Stimulated activated CD8-positive, alpha-beta memory T cell treated with anti-CD3 and anti-CD28 coated beads, Interleukin-12 subunit alpha, Interleukin-12 subunit beta, amount 100 ng/mL, for 4 hours (primary cell): ENCODE data around the gene MSRB1.
A peak's percentile ranks its signal among the peaks of the same experiment; 100 is the strongest.
"Not testable (repeated sequence)": the region's sequence is repeated elsewhere in the genome, so short reads cannot be mapped to it uniquely, and the experiment has no call there.

Experiments
- DNase-seq: peaks from one replicate; pipeline ENCODE4 v3.0.0-alpha.2; 2020; ENCODE audit warnings: low read depth

The MSRB1 gene

DNA sequence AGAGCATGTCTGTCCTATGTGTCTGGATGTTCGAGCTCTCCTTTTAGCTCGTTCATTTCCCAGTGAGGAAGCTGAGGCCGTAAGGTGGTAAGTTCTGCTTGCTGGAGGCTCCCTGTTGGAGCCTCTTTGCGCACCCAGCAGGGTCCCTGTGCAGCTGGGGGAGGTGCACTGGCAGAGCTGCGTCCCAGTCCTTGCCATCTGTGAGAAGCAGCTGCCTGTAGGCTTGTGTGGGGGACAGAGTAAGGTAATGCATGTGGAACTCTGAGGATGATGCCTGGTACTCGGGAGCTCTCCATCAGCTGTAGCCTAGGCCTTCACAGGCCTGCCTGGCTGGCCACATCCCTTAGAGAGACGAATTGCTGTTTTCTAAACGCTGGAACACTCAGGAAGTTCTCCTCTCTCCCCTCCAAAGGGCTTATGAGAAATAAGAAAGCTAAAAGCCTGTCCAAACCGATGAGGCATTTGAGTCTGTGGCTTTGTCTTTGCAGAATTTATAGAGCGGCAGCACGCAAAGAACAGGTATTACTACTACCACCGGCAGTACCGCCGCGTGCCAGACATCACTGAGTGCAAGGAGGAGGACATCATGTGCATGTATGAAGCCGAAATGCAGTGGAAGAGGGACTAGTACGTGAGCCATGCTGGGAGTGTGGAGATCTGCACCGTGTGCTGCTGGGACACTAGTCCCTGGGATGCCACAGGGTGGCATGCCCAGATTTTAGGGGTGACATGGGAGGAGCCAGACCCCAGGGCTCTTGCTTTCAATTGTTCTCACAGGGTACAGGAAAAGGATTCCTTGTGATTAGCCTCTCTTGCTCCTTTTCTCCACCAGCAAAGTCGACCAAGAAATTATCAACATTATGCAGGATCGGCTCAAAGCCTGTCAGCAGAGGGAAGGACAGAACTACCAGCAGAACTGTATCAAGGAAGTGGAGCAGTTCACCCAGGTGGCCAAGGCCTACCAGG lies 17.9 kb upstream of the MSRB1 start:
- no peak for DNase-seq

DNA sequence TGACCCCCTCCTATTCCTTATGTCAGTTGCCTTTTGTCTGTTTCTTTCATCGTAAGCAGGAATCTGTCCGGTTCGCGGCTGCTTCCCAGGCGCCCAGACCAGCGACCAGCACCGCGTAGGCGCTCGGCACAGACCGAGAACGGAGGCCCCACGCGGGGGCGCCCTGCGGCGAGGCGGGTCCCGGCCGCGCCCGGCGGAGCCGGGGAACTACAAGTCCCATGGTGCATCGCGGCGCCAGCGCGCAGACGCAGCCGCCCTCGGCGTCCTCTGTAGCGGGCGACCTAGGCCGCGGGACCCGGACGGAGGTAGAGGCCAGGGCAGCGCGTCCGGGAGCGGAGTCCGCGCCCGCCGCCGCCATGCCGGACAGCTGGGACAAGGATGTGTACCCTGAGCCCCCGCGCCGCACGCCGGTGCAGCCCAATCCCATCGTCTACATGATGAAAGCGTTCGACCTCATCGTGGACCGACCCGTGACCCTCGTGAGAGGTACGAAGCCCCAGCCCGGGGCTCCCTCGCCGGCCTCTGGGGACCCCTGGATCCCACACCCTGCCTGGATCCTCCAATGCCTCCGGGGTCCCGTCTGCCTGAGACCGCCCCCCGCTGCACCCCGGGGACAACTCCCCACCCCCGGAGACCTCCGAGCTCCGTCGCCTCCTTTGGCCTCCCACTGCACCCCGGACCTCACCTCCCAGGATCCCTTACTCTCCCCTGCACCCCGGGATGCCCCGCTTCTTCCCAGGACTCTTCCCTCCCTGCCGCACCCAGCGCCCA lies 16.5 kb upstream of the MSRB1 start, which contains the start of gene NDUFB10:
TSS of gene NDUFB10 (plus strand) at position 270 of the 771 bp plus-strand sequence. CDS start at position 357, 87 bp downstream.
- peak; percentile 84 for DNase-seq

DNA sequence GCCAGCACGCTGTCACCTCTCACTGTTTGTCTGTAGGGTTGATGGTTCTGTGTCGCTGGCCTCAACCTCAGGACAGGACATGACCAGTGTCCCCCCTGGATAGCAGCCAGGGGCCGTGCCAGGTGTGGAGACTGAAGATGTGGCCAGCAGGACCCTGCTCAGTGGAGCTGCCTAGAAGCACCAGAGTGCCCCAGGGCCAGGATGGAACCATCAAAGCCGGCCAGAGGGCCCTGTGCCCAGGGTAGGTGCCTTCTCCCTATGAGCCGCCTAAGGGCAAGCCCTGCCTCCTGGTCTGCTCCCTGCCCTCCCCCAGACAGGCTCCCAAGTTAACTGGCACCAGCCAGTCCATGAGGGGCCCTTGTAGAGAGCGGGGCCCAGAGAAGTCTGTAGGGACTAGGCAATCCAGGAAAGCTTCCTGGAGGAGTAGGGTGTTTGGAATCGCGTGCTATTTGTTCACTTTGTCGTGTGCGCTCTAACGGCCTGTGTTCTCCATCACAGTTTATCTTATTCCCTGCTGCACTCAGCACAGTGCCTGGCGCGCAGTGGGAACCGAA lies 15.8 kb upstream of the MSRB1 start:
- no peak for DNase-seq

DNA sequence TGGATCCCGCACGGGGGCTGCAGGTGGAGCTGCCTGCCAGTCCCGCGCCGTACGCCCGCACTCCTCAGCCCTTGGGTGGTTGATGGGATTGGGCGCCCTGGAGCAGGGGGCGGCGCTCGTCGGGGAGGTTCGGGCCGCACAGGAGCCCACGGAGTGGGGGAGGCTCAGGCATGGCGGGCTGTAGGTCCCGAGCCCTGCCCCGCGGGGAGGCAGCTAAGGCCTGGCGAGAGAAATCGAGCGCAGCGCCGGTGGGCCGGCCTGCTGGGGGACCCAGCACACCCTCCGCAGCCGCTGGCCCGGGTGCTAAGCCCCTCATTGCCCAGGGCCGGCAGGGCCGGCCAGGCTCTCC lies 15.1 kb upstream of the MSRB1 start:
- not testable (repeated sequence) for DNase-seq

DNA sequence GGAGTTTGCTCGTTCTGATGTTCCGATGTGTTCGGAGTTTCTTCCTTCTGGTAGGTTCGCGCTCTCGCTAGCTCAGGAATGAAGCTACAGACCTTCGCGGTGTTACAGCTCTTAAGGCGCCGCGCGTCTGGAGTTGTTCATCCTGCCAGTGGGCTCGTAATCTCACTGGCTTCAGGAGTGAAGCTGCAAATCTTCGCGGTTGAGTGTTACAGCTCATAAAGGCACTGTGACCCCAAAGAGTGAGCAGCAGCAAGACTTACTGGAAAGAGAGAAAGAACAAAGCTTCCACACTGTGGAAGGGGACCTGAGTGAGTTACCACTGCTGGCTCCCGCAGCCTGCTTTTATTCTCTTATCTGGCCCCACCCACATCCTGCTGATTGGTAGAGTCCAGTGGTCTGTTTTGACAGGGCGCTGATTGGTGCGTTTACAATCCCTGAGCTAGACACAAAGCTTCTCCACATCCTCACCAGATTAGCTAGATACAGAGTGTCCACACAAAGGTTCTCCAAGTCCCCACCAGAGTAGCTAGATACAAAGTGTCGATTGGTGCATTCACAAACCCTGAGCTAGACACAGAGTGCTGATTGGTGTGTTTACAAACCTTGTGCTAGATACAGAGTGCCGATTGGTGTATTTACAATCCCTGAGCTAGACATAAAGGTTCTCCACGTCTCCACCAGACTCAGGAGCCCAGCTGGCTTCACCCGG lies 14.6 kb upstream of the MSRB1 start:
- DNase-seq = not testable (repeated sequence)

DNA sequence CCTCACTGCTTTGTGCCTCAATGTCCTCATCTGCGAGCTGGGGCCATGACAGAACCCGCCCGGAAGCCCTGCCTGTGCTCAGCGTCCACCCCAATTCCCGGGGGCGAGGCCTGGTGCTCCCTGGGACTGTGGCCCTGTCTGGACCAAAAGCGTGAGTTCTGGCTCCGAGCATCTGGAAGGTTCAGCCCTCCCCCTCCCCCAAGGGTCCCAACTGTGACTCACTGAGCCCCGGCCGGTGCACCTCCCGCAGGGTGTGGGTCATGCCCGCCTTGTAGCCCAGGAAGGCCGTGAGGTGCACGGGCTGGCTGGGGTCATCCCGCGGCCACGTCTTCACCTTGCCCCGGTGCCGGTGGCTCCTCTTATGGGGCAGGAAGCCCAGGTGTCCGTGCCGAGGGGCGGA lies 10.7 kb upstream of the MSRB1 start:
- no peak for DNase-seq

DNA sequence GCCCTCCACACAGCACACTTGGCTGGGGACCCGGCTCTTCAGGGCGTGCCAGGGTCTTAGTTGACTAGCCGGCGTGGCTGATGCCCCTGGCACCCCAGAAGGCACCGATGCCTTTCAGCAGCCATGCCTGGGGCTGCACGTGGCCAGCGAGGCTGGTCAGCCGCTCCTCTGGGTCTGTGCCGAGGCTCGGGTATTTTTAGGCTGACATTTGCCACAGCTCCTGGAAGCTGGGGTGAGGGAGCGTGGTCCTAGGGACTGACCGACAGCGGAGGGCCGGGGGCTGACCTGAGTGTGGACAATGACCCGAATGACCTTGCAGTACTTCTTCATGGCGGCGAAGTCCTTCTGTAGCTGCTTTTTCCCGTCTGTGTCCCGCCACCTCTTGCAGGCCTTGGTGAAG lies 7.6 kb upstream of the MSRB1 start:
- DNase-seq = no peak

DNA sequence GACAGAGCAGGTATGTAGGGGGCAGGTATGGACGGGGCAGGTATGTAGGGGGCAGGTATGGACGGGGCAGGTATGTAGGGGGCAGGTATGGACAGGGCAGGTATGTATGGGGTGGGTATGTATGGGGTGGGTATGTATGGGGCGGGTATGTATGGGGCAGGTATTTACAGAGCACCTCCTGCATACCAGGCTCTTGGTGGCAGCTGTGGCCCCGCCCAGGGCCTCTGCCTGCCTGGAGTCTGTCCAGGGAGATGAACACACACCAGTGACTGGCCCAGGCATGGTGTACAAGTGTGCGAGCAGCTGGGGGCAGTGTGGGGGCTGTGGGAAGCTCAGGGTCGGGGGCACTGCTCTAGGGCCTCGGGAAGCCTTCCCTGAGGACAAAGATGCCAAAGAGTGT lies 7.0 kb upstream of the MSRB1 start:
- no peak for DNase-seq

DNA sequence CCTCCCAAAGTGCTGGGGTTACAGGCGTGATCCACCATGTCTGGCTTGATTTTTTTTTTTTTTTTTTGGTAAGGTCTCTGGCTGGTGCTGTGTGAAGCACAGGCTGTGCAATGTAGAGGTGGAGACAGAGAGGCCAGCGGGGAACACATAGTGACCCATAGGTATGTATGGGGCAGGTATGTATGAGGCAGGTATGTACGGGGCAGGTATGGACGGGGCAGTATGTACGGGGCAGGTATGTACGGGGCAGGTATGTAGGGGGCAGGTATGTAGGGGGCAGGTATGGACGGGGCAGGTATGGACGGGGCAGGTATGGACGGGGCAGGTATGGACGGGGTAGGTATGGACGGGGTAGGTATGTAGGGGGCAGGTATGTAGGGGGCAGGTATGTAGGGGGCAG lies 6.5 kb upstream of the MSRB1 start:
- DNase-seq = no peak

DNA sequence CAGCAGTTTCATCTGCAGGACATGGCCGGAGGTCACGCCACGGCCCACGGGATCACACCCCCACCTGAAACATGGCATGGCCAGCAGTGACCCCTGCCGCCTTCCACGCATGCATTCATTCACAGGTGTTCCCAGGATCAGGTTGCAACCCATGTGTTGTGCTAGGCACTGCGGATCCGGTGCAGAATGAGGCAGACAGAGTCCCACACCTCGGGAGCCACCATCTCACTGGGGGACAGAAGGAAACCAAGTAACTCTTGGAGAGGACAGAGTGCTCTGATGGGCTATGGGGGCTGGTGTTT lies 4.3 kb upstream of the MSRB1 start:
- DNase-seq = no peak

DNA sequence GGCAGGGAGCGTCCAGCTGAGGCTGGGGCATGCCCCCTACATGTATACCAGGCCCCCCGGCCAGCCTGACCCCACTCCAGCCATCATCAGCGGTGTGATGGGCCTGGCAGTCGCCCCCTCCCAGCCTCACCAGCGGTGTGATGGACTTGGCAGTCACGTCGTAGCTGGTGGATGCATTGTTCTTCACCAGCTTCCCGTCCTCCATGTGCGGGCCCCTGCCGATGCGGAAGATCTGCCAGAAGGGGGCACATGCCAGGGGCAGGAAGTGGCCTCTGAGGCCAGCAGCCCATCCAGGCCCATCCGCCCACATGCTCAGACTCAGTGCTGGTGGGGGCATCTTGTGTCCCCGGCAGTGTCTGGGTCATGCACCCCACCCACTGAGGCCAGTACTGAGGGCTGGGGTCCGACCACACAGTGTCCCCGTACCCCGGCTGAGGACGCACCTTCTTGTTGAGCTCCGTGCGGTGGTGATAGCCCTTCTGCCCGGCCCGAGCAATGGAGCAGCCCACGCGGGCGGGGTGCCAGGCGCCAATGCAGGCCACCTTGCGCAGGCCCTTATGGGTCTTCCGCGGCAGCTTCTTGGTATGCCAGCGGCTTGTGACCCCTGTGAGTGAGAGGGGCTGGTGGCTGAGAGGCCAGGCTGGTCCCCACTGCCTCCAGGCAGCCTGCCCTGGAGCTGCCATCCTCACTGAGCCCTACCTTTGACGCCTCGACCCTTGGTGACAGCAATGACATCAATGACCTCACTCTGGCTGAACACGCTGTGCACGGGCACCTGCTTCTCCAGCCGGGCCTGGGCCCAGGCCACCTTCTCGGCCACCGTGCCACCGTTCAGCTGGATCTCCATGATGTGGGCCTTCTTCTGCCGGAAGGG lies 3.7 kb upstream of the MSRB1 start:
- no peak for DNase-seq

DNA sequence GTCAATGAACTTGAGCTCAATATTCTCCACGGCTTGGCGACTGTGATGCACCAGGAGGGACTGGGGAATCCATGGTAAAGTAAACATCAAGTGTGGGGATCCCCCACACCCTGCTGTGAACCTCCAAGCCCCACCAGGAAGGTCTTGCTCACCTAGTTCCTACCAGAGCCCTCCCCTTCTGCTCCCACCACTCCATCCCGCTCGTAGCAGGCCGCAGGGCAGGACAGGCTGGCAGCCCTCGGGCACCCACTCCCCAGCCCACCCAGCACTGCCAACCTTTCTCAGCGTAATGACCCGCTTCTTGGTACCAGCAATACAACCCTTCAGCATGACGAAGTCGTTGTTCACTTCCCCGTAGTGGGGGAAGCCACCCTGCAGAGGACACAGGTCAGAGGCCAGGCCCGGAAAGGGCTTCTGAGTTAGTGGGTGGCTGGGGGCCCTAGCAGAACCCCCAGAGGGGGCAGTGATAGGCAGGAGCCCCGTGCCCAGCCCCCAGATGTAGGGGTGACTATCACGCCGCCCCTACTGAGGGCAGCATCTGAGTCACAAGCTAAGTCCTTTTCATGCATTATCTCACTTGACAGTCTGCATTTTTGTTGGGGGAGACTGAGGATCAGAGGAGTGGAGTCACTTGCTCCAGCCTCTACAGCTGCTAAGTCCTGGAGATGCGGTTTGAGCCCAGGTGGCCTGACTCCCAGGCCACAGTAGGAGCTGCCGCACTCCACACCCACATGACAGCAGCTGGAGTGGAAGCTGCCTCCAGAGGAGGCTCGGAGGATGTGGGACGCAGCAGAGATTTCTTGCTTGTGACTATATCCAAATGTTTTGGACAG lies 2.8 kb upstream of the MSRB1 start:
- DNase-seq = no peak

DNA sequence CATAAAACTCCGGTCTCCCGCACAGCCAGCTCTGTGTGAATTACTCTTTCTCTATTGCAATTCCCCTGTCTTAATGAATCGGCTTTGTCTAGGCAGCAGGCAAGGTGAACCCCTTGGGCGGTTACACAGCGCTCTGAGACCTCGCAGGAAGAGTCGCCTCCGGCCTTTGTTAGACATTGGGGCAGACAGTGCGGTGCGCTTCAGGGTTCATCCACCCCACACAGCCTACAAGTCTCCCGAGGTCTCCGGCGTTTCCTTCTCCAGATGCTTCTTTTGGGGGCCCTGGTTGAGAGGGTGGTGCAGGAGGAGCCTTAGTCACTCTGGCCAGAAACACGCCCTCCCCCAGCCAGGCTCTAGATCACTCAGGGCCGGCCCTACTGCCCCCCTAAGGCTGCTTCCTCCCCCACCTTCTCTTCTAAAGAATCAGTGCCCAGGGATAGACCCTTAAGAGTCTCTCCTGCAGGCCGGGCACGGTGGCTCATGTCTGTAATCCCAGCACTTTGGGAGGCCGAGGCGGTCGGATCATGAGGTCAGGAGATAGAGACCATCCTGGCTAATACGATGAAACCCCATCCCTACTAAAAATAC lies 1.7 kb upstream of the MSRB1 start:
- no peak for DNase-seq

DNA sequence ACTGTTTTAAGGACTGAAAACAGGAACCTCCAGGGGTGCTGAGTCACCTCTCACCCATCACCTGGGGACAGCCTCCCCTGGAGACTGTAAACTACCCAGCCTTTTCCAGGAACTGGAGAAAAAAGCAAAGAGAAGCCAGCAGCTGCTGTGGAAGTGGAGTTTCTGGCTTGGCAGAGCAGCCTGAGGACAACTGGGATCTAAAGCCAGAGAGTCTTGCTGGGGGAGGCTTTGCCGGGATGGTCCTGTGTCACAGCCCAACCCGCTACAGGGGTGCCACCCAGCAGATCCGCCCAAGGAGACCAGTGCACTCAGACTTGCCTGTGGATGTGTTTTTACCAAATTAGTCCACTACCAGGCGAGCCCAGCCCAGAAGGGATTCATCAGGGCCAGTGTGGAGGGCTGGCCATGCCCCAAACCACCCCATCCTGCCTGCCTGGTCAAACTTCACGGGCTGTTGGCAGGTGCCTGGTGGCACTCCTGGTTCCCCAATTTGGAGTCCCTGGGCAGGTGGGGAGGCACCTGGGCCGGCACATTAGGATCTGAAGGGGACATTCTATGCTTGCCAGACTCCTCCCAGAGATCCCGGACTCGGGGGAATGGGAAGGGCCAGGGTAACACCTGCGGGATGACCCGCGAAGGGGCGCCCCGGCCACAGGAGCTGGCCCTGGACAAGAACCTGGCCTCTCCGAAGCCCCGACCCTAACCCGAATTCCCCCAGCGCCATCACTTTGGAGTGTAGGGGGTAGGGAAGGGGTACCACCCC lies 771 bp downstream of the MSRB1 start:
- no peak for DNase-seq

DNA sequence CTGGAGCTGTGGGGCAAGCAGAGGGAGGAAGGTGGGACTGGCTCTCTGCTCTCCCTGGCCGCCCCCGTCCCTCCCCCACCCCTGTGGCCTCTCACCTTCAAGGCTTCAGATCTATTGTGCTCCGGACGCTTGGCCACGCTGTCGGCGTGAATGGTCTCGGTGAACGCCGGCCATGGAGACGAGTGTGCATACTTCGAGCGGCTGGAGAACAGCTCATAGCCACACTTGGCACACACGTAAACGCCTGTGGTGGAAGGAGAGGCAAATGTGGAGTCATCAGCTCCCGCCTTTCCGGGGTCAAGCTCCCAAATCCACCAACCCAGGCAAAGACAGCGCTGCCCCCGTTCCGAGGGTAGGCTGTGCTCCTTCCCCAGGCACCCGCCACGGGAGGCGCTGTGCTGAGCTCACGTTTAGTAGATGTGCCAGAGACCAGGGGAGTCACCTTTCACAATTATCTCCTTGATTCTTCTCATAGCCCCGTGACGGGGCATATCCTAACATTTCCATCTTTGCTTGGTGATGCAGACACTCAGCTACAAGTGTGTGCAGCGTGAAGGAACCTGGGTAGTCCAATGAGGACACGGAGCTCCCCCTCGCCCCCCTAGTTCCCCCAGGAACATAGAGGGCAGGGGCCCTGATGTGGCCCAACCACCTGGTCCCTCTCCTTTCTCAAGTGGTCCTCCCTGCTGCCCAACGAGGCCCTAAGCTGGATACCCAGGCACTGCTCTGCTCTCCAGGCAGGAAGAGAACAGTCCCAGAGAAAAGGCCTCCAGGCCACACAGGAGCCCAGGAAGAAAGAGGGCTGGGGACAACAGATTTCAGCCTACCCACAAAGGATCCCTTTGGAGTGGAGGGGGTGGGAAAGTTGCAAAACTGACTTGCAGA lies 1.6 kb downstream of the MSRB1 start:
- DNase-seq = no peak

DNA sequence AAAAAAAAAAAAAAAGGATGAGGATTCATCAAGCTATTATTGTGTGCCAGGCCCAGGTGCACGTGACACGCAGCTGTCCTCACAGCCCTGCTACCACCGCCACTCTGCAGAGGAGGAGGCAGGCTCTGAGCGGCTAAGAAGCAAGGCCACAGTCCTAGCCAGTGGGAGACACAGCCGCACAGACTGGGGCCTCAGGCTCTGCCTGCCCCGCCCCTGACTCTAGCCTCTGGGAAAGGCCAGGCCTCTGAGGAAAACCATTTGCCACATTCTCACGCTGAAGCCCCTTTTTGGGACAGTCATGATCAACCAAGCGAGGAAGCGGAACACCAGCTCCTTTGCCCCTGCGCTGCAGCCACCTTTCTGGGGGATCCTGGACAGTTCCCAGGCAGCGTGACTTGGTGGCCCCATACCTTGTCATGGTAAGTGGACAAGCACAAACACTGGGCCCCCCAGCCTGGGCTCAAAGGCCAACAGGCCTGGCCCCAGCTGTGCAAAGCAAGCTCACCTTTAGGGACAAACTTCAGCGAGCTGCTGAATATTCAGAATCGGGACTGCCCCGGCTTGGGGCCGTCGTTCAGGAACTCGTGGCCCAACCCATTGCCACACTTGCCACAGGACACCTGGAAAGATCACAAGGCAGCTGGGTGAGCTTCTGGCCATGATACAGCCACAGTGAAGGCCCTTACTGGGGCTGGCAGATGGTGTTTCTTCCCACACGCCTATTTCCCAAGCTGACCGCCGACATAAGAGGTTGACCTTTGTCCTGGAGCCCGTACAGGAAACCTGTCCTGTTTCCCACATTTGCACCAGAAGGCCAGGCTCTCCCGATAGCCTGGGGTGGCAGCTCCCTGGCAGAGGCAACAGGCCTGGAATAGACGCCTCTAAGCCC lies 2.5 kb downstream of the MSRB1 start:
- no peak for DNase-seq

DNA sequence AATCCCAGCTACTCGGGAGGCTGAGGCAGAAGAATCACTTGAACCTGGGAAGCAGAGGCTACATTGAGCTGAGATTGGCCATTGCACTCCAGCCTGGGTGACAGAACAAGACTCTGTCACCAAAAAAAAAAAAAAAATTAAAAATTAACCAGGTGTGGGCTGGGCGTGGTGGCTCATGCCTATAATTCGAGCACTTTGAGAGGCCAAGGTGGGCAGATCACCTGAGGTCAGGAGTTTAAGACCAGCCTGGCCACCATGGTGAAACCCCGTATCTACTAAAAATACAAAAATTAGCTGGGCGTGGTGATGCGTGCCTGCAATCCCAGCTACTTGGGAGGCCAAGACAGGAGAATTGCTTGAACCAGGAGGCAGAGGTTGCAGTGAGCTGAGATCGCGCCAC lies 3.2 kb downstream of the MSRB1 start:
- not testable (repeated sequence) for DNase-seq
